K562 (cell line): Measurements from ENCODE around the gene SLC35A2. TPM values are rescaled to one million over a fixed set of nuclear protein-coding genes. Genes with fewer than 3 reads are reported as not detected.

Experiments
- CREB1 ChIP-seq, 2 experiments: sonication (generic) in 1 of 2; formaldehyde crosslinking in 1 of 2; IDR thresholded peaks; 2 replicates each; pipeline versions ENCODE4 v1.6.1 to v1.8.0; 2012 to 2022; ENCODE audit warnings: inconsistent platforms in 1 of 2, mild to moderate bottlenecking in 1 of 2, missing genetic modification reagents in 1 of 2, moderate library complexity in 1 of 2
- EZH2 ChIP-seq: IDR thresholded peaks from 2 replicates; pipeline ENCODE4 v1.6.1; 2012; ENCODE audit warnings: low read depth, mild to moderate bottlenecking, inconsistent platforms, low read length, borderline replicate concordance
- FOXM1 ChIP-seq, 2 experiments: fragments of 450-650 bp in 1 of 2; sonication (generic) in 1 of 2; formaldehyde crosslinking in 1 of 2; IDR thresholded peaks; 2 replicates each; pipeline versions ENCODE4 v1.6.1 to v1.9.0; 2017 to 2022; ENCODE audit warnings: low read depth in 2 of 2, mild to moderate bottlenecking in 2 of 2, missing genetic modification reagents in 1 of 2, moderate library complexity in 1 of 2
- GATAD2B ChIP-seq: fragments of 450-650 bp; IDR thresholded peaks from 2 replicates; pipeline ENCODE4 v1.6.1; 2017; ENCODE audit warnings: mild to moderate bottlenecking, borderline replicate concordance
- NFE2L1 ChIP-seq: fragments of 450-650 bp; IDR thresholded peaks from 2 replicates; pipeline ENCODE4 v1.6.1; 2016; ENCODE audit warnings: missing genetic modification characterization, low read depth, mild to moderate bottlenecking, missing compliant biosample characterization, moderate library complexity, borderline replicate concordance
- POLR2G ChIP-seq: fragments of 200-400 bp; formaldehyde crosslinking; IDR thresholded peaks from 2 replicates; pipeline ENCODE4 v1.6.1; 2017; ENCODE audit warnings: low read depth, mild to moderate bottlenecking, antibody characterized with exemption, low read length, moderate library complexity
- polyA plus RNA-seq, 8 experiments: library from polyadenylated mRNA; depleted of rRNA in 4 of 8; stranded (reverse) in 5 of 8; unstranded in 3 of 8; fragments of >200 nt; fragmentation: Nextera tagmentation in 2 of 8; fragmentation: Illumina TruSeq in 1 of 8; extraction: Ambion mirVana in 2 of 8; extraction: Trizol in 1 of 8; gene quantifications; 2 replicates each; pipeline versions ENCODE4 v1.2.1 to v1.2.3, GENCODE V29; 2011 to 2014; ENCODE audit warnings: inconsistent platforms in 1 of 8, missing spikeins in 1 of 8
- total RNA-seq, 7 experiments: library from RNA; depleted of rRNA in 6 of 7; stranded (reverse); fragments of >200 nt in 6 of 7; fragmentation: Illumina TruSeq in 2 of 7; extraction: Trizol in 2 of 7; gene quantifications; 2 replicates each; pipeline versions ENCODE4 v1.2.1 to v1.2.3, GENCODE V29; 2011 to 2021; ENCODE audit warnings: low replicate concordance in 1 of 7
- TF ChIP-seq, protein P1 (sequence below): fragments of 450-650 bp; IDR thresholded peaks from 2 replicates; pipeline ENCODE4 v1.6.1; 2016; ENCODE audit warnings: low read depth, mild to moderate bottlenecking, moderate library complexity
- TF ChIP-seq, protein P2 (sequence below), 2 experiments: IDR thresholded peaks; 2 replicates each; pipeline ENCODE4 v1.6.1; 2011; ENCODE audit warnings: borderline replicate concordance in 1 of 2, control low read depth in 1 of 2, low read depth in 1 of 2, low read length in 1 of 2, mild to moderate bottlenecking in 1 of 2, mixed read lengths in 1 of 2, moderate library complexity in 1 of 2; ENCODE audit not compliant: insufficient read depth in 1 of 2, insufficient read length in 1 of 2, poor library complexity in 1 of 2, severe bottlenecking in 1 of 2; ENCODE audit errors: extremely low read depth in 1 of 2
- TF ChIP-seq, protein P3 (sequence below): fragments of 450-650 bp; IDR thresholded peaks from 2 replicates; pipeline ENCODE4 v1.6.1; 2016
- TF ChIP-seq, protein P4 (sequence below): fragments of 250-450 bp; sonication (Bioruptor Pico); IDR thresholded peaks from 2 replicates; pipeline ENCODE4 v1.8.0; 2021; ENCODE audit warnings: moderate library complexity, mild to moderate bottlenecking, inconsistent platforms

Gene SLC35A2
- total and polyA plus RNA-seq, 9 of the 15 experiments (the other 6 are each of a cell fraction or from before 2014, with no cell fraction given): 3.3 to 38.9 (median 20.0) TPM

DNA sequence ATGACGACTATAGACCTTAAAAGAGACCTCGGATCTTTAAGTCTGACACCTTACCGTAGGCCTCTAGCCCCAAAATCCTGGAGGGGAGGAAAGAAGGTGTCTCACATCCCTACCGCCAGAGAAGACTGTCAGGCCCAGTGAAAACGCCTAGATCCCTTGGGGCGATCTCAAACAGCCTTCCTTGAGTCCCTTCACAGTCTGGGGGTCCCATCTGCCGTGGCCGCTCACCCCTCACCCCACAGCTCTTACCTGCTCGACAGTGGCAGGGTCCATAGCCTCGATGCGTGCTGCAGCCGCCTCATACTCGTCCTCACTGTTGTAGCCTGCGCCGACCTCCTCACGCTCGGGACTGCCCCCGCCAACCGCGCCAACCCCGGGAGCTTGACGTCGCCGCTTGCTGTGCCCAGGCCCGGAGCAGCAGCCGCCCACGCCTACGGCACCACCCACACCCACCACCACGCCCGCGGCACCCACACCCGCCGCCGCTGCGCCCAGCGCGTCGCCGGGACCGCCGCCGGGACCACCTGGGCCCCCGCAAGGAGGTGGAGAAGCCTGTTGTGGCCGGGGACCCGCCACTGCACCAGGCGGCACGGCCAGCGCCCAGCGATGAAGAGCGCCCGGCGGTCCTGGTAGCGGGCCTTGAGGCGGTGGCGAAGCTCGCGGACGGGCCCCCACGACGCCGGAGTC is 45.4 kb upstream of the SLC35A2 start (continued):
- TF ChIP-seq EZH2 (no peak), FOXM1 (IDR thresholded peaks at IDR 0.05; ENCODE audit: low read depth) (no peak), FOXM1 (CRISPR knock-in tag; IDR thresholded peaks at IDR 0.05; ENCODE audit: low read depth) (0 out of 2 replicates have a peak, but pooled peaks have one; percentile 29), POLR2G (peak; percentile 47; the same call in 1 of the 2 replicates), CREB1 (IDR thresholded peaks at IDR 0.05) (no peak), CREB1 (CRISPR knock-in tag; IDR thresholded peaks at IDR 0.05) (peak; percentile 24; the same call in 1 of the 2 replicates), NFE2L1 (tag) (no peak), GATAD2B (0 out of 2 replicates have a peak, but pooled peaks have one; percentile 41)
- TF ChIP-seq, protein P1, sequence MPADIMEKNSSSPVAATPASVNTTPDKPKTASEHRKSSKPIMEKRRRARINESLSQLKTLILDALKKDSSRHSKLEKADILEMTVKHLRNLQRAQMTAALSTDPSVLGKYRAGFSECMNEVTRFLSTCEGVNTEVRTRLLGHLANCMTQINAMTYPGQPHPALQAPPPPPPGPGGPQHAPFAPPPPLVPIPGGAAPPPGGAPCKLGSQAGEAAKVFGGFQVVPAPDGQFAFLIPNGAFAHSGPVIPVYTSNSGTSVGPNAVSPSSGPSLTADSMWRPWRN: no peak
- TF ChIP-seq, protein P2, sequence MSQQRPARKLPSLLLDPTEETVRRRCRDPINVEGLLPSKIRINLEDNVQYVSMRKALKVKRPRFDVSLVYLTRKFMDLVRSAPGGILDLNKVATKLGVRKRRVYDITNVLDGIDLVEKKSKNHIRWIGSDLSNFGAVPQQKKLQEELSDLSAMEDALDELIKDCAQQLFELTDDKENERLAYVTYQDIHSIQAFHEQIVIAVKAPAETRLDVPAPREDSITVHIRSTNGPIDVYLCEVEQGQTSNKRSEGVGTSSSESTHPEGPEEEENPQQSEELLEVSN (IDR thresholded peaks at IDR 0.05; ENCODE audit: borderline replicate concordance in 1 of 2, extremely low read depth in 1 of 2, insufficient read depth in 1 of 2, insufficient read length in 1 of 2, low read depth in 1 of 2, low read length in 1 of 2, poor library complexity in 1 of 2, severe bottlenecking in 1 of 2): peak in 1 of 2 experiments; percentile 9
- TF ChIP-seq, protein P3, sequence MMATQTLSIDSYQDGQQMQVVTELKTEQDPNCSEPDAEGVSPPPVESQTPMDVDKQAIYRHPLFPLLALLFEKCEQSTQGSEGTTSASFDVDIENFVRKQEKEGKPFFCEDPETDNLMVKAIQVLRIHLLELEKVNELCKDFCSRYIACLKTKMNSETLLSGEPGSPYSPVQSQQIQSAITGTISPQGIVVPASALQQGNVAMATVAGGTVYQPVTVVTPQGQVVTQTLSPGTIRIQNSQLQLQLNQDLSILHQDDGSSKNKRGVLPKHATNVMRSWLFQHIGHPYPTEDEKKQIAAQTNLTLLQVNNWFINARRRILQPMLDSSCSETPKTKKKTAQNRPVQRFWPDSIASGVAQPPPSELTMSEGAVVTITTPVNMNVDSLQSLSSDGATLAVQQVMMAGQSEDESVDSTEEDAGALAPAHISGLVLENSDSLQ: no peak
- TF ChIP-seq, protein P4, sequence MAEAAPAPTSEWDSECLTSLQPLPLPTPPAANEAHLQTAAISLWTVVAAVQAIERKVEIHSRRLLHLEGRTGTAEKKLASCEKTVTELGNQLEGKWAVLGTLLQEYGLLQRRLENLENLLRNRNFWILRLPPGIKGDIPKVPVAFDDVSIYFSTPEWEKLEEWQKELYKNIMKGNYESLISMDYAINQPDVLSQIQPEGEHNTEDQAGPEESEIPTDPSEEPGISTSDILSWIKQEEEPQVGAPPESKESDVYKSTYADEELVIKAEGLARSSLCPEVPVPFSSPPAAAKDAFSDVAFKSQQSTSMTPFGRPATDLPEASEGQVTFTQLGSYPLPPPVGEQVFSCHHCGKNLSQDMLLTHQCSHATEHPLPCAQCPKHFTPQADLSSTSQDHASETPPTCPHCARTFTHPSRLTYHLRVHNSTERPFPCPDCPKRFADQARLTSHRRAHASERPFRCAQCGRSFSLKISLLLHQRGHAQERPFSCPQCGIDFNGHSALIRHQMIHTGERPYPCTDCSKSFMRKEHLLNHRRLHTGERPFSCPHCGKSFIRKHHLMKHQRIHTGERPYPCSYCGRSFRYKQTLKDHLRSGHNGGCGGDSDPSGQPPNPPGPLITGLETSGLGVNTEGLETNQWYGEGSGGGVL (CRISPR knock-in tag): no peak
